Measurements from ENCODE around the gene LURAP1L.
A peak's percentile ranks its signal among the peaks of the same experiment; 100 is the strongest.

Gene LURAP1L

GRCh38 chr9:12774861-12775678, at the start of gene LURAP1L:
TSS of gene LURAP1L (plus strand) at chr9:12775020. CDS start at chr9:12775716, 696 bp downstream.
- peak; percentile 39 for DNase-seq (ENCODE audit: low spot score)

GRCh38 chr9:12726795-12727194, 48.0 kb upstream of the LURAP1L start:
- DNase-seq (ENCODE audit: low spot score), result no peak

GRCh38 chr9:12730198-12730597, 44.6 kb upstream of the LURAP1L start:
- no peak for DNase-seq (ENCODE audit: low spot score)

GRCh38 chr9:12730927-12731326, 43.9 kb upstream of the LURAP1L start:
- no peak for DNase-seq (ENCODE audit: low spot score)

- no peak for DNase-seq (ENCODE audit: low spot score)
Observed at GRCh38 chr9:12732971-12733370, 41.8 kb upstream of the LURAP1L start.

- DNase-seq (ENCODE audit: low spot score), result no peak
Observed at GRCh38 chr9:12735665-12736064, 39.2 kb upstream of the LURAP1L start.

GRCh38 chr9:12737871-12738270, 36.9 kb upstream of the LURAP1L start:
- DNase-seq (ENCODE audit: low spot score), result no peak

GRCh38 chr9:12739014-12739652, 35.7 kb upstream of the LURAP1L start:
- no peak for DNase-seq (ENCODE audit: low spot score)

- DNase-seq (ENCODE audit: low spot score), result no peak
Observed at GRCh38 chr9:12740845-12741244, 34.0 kb upstream of the LURAP1L start.

- DNase-seq (ENCODE audit: low spot score), result no peak
Observed at GRCh38 chr9:12748016-12748415, 26.8 kb upstream of the LURAP1L start.

GRCh38 chr9:12748954-12749353, 25.9 kb upstream of the LURAP1L start:
- DNase-seq (ENCODE audit: low spot score), result no peak

- no peak for DNase-seq (ENCODE audit: low spot score)
Observed at GRCh38 chr9:12753931-12754330, 20.9 kb upstream of the LURAP1L start.

GRCh38 chr9:12759761-12760160, 15.1 kb upstream of the LURAP1L start:
- no peak for DNase-seq (ENCODE audit: low spot score)

GRCh38 chr9:12760758-12761157, 14.1 kb upstream of the LURAP1L start:
- DNase-seq (ENCODE audit: low spot score), result no peak

GRCh38 chr9:12764150-12764549, 10.7 kb upstream of the LURAP1L start:
- DNase-seq (ENCODE audit: low spot score), result no peak

GRCh38 chr9:12765088-12765798, 9.6 kb upstream of the LURAP1L start:
- no peak for DNase-seq (ENCODE audit: low spot score)

- DNase-seq (ENCODE audit: low spot score), result no peak
Observed at GRCh38 chr9:12766357-12766756, 8.5 kb upstream of the LURAP1L start.

- DNase-seq (ENCODE audit: low spot score), result no peak
Observed at GRCh38 chr9:12770261-12770660, 4.6 kb upstream of the LURAP1L start.

GRCh38 chr9:12771891-12772290, 2.9 kb upstream of the LURAP1L start:
- DNase-seq (ENCODE audit: low spot score), result no peak

- no peak for DNase-seq (ENCODE audit: low spot score)
Observed at GRCh38 chr9:12773562-12773961, 1.3 kb upstream of the LURAP1L start.

GRCh38 chr9:12775679-12776512, 1.1 kb downstream of the LURAP1L start:
- DNase-seq (ENCODE audit: low spot score), result peak; percentile 41

GRCh38 chr9:12776513-12777055, 1.8 kb downstream of the LURAP1L start:
- DNase-seq (ENCODE audit: low spot score), result no peak

Data from HuH-7.5 (cell line).